HepG2 (cell line): ENCODE measurements around the gene RPS28. TPM values are rescaled to one million over a fixed set of nuclear protein-coding genes. Genes with fewer than 3 reads are reported as not detected.
A peak's percentile ranks its signal among the peaks of the same experiment; 100 is the strongest.

Experiments
- ATAC-seq: fragments of 200-7000 bp; cut with Tn5 transposase; 3 replicates; pipeline ENCODE4 v1.9.1; 2020; ENCODE audit warnings: mild to moderate bottlenecking, moderate library complexity
- BruUV-seq: library from RNA; stranded (reverse); fragments of 400-500 nt; replicated peaks from 2 replicates; lab custom pipeline; 2021; lab: Mats Ljungman, UMichigan
- CTCF ChIA-PET: fragments of 300-600 bp; formaldehyde crosslinking; extraction: SDS; loops from one replicate; lab custom pipeline; 2021; ENCODE audit warnings: low total read pairs, inconsistent platforms, low intra/inter-chr PET ratio; lab: Yijun Ruan, JAX
- POLR2A ChIA-PET: fragments of 350-600 bp; sonication (Branson Sonifier 250); formaldehyde crosslinking; loops from one replicate; lab custom pipeline; 2020; ENCODE audit warnings: antibody characterized with exemption, inconsistent platforms; lab: Yijun Ruan, JAX
- DNase-seq: peaks from one replicate; pipeline ENCODE4 v3.0.0-alpha.2; 2015; ENCODE audit warnings: low spot score
- FAIRE-seq: peaks from 3 replicates; lab custom pipeline; 2011; peaks lifted over from hg19 to GRCh38; lab: Jason Lieb, UNC
- H2AFZ ChIP-seq: one replicate; pipeline ENCODE4 v1.6.1; 2011; ENCODE audit warnings: low read length, inconsistent platforms
- H3K27ac ChIP-seq: fragments of 300-600 bp; 3 replicates; pipeline ENCODE4 v1.8.0; 2011; ENCODE audit warnings: mixed run types, mild to moderate bottlenecking, mixed read lengths, low read length, inconsistent platforms; ENCODE audit not compliant: insufficient read depth; ENCODE audit errors: extremely low read length
- H3K27me3 ChIP-seq, 2 experiments: fragments of 200-600 bp in 1 of 2; 2 replicates in 1 of 2; 3 replicates in 1 of 2; pipeline versions ENCODE4 v1.6.0 to v1.8.0; 2011; ENCODE audit warnings: low read length in 2 of 2, mild to moderate bottlenecking in 2 of 2, moderate library complexity in 2 of 2, inconsistent platforms in 1 of 2; ENCODE audit not compliant: insufficient read depth in 2 of 2, control insufficient read depth in 1 of 2
- H3K36me3 ChIP-seq, 2 experiments: fragments of 200-600 bp in 1 of 2; replicated peaks in 1 of 2; 2 replicates in 1 of 2; 3 replicates in 1 of 2; pipeline versions ENCODE4 v1.5.1 to v1.8.0; 2011; ENCODE audit warnings: low read length in 2 of 2, inconsistent platforms in 1 of 2; ENCODE audit not compliant: insufficient read depth in 2 of 2, control insufficient read depth in 1 of 2
- H3K4me1 ChIP-seq: 2 replicates; pipeline ENCODE4 v1.5.1; 2012; ENCODE audit warnings: low read length, inconsistent platforms; ENCODE audit not compliant: insufficient read depth
- H3K4me2 ChIP-seq: 2 replicates; pipeline ENCODE4 v1.6.0; 2011; ENCODE audit warnings: low read depth, low read length, inconsistent platforms
- H3K4me3 ChIP-seq, 3 experiments: fragments of 200-600 bp in 1 of 3; sonication (generic), shearing (Covaris generic) in 1 of 3; replicated peaks in 1 of 3; 2 replicates each; pipeline ENCODE4 v1.5.1; 2011 to 2016; ENCODE audit warnings: low read length in 3 of 3, inconsistent platforms in 2 of 3, low read depth in 2 of 3, mild to moderate bottlenecking in 2 of 3, control low read depth in 1 of 3, mixed read lengths in 1 of 3; ENCODE audit not compliant: insufficient read depth in 1 of 3
- H3K79me2 ChIP-seq: one replicate; pipeline ENCODE4 v1.6.1; 2011; ENCODE audit warnings: low read length, inconsistent platforms; ENCODE audit not compliant: insufficient read depth
- H3K9ac ChIP-seq: 2 replicates; pipeline ENCODE4 v1.6.0; 2011; ENCODE audit warnings: mild to moderate bottlenecking, low read depth, low read length, inconsistent platforms; ENCODE audit not compliant: insufficient read depth
- H3K9me3 ChIP-seq: 2 replicates; pipeline ENCODE4 v1.5.1; 2012; ENCODE audit warnings: mild to moderate bottlenecking, low read length
- H4K20me1 ChIP-seq: 2 replicates; pipeline ENCODE4 v1.6.0; 2011; ENCODE audit warnings: inconsistent platforms, mild to moderate bottlenecking, low read length, moderate library complexity; ENCODE audit not compliant: insufficient read depth
- GATAD1 ChIP-seq: IDR thresholded peaks from 2 replicates; pipeline ENCODE4 v1.6.1; 2016; ENCODE audit warnings: missing genetic modification reagents, missing compliant biosample characterization
- KAT8 ChIP-seq: IDR thresholded peaks from 2 replicates; pipeline ENCODE4 v1.6.1; 2016; ENCODE audit warnings: missing genetic modification reagents, missing compliant biosample characterization
- KMT2A ChIP-seq: sonication (generic); formaldehyde crosslinking; IDR thresholded peaks from 2 replicates; pipeline ENCODE4 v1.4.0; 2020; ENCODE audit warnings: missing genetic modification reagents
- LCORL ChIP-seq, 2 experiments: fragments of 450-650 bp in 1 of 2; sonication (generic) in 1 of 2; formaldehyde crosslinking in 1 of 2; IDR thresholded peaks; 2 replicates each; pipeline versions ENCODE4 v1.5.0 to v1.6.1; 2017 to 2020; ENCODE audit warnings: antibody characterized with exemption in 1 of 2, missing genetic modification reagents in 1 of 2
- RARA ChIP-seq: IDR thresholded peaks from 2 replicates; pipeline ENCODE4 v1.6.1; 2016; ENCODE audit warnings: missing genetic modification reagents, missing compliant biosample characterization
- ZMYM2 ChIP-seq: sonication (generic); formaldehyde crosslinking; IDR thresholded peaks from 2 replicates; pipeline ENCODE4 v1.8.0; 2022; ENCODE audit warnings: mild to moderate bottlenecking, missing genetic modification reagents
- ZMYM3 ChIP-seq: sonication (generic); formaldehyde crosslinking; IDR thresholded peaks from 2 replicates; pipeline ENCODE4 v1.5.1; 2020; ENCODE audit warnings: mild to moderate bottlenecking, missing genetic modification reagents
- ZNF484 ChIP-seq: sonication (generic); formaldehyde crosslinking; IDR thresholded peaks from 2 replicates; pipeline ENCODE4 v1.5.1; 2020; ENCODE audit warnings: mild to moderate bottlenecking, low read depth, missing genetic modification reagents, borderline replicate concordance
- ZNF605 ChIP-seq: sonication (generic); formaldehyde crosslinking; IDR thresholded peaks from 2 replicates; pipeline ENCODE4 v1.8.0; 2022; ENCODE audit warnings: mild to moderate bottlenecking, missing genetic modification reagents
- ZNF770 ChIP-seq: sonication (generic); formaldehyde crosslinking; IDR thresholded peaks from 2 replicates; pipeline ENCODE4 v1.5.0; 2020; ENCODE audit warnings: mild to moderate bottlenecking, missing genetic modification reagents
- WGBS: methylation state at CpG from one replicate; pipeline ENCODE4 v1.1.6; 2017; ENCODE audit warnings: low lambda C conversion rate; 5-methylcytosine and 5-hydroxymethylcytosine counted together
- in situ Hi-C: cut with HindIII; loops from 2 replicates; pipeline ENCODE4 v1.10.0; 2017; ENCODE audit warnings: low pct_unique_long_range_greater_than_20kb; ENCODE audit not compliant: extremely low pct_ligation_motif_present
- intact Hi-C: fragments of 100-400 bp; cut with micrococcal nuclease; formaldehyde crosslinking; loops from one replicate; pipeline ENCODE4 v1.10.0; 2022; ENCODE audit not compliant: unreplicated experiment
- polyA plus RNA-seq, 8 experiments: library from polyadenylated mRNA; depleted of rRNA in 3 of 8; stranded (reverse) in 7 of 8; unstranded in 1 of 8; fragments of >200 nt; fragmentation: Illumina TruSeq in 4 of 8; extraction: Trizol in 4 of 8; gene quantifications; 2 replicates each; pipeline versions ENCODE4 v1.2.1 to v1.2.3, GENCODE V29; 2011 to 2016; ENCODE audit warnings: low read depth in 4 of 8, missing spikeins in 1 of 8, mixed read lengths in 1 of 8; ENCODE audit not compliant: insufficient read depth in 1 of 8
- total RNA-seq, 5 experiments: library from RNA; depleted of rRNA; stranded (reverse); fragments of >200 nt; fragmentation: Illumina TruSeq; extraction: Trizol; gene quantifications; 2 replicates each; pipeline ENCODE4 v1.2.3, GENCODE V29; 2016; ENCODE audit warnings: low read depth in 1 of 5

RPS28 gene
- total and polyA plus RNA-seq, 2 of the 13 experiments (the other 11 are each of a cell fraction or from before 2014, with no cell fraction given), result 281 to 545 TPM

DNA sequence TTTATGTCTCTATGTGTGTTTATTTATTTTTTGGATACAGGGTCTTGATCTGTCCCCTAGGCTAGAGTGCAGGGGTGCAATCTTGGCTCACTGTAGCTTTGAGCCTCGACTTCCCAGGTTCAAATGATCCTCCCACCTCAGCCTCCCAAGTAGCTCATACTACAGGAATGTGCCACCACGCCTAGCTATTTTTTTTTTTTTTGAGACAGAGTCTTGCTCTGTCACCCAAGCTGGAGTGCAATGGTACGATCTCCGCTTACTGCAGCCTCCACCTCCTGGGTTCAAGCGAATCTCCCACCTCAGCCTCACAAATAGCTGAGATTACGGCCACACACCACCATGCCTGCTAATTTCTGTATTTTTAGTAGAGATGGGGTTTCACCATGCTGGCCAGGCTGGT is 37.7 kb downstream of the RPS28 start:
- H3K79me2 ChIP-seq, result no peaks in the 10 kb centered on the region
- H2AFZ ChIP-seq, result no peak overlapping the region
- POLR2A ChIA-PET, result interaction anchor here (0.9 to 2.6 kb wide), 2 partner anchors 15 to 18 kb away, joined by 3 to 8 read pairs; no protein-coding TSS in a partner anchor
- in situ Hi-C loops (no loop called here), intact Hi-C loops (loop anchor here (10.0 kb wide), 1 partner anchor 86 kb away; the partner anchor contains the start of gene HNRNPM)
- H3K4me3 ChIP-seq, result no peak overlapping the region
- H3K4me2 ChIP-seq, result no peak overlapping the region
- H3K9me3 ChIP-seq, result no peaks in the 10 kb centered on the region
- no peaks in the 10 kb centered on the region for H3K36me3 ChIP-seq
- ATAC-seq, result no peak
- TF ChIP-seq ZNF605 (CRISPR knock-in tag) (no peak), GATAD1 (CRISPR knock-in tag) (no peak), ZNF770 (CRISPR knock-in tag) (peak; percentile 26; the same call in 1 of the 2 replicates), ZNF484 (CRISPR knock-in tag) (no peak), KAT8 (CRISPR knock-in tag) (no peak)
- H3K27me3 ChIP-seq, result peaks cover 0 to 3% of the 10 kb centered on the region in 2 experiments; a peak in 1 of 5 replicates
- DNase-seq, result no peak
- no peak for FAIRE-seq
- 86% methylated on average over 6 of the region's 6 CpGs for WGBS
- peaks cover 78% of the 10 kb centered on the region for H3K4me1 ChIP-seq
- no peak overlapping the region for H3K9ac ChIP-seq
- CTCF ChIA-PET, result no interaction called here
- BruUV-seq, result no TSS peak
- H4K20me1 ChIP-seq, result no peaks in the 10 kb centered on the region
- no peak overlapping the region for H3K27ac ChIP-seq

DNA sequence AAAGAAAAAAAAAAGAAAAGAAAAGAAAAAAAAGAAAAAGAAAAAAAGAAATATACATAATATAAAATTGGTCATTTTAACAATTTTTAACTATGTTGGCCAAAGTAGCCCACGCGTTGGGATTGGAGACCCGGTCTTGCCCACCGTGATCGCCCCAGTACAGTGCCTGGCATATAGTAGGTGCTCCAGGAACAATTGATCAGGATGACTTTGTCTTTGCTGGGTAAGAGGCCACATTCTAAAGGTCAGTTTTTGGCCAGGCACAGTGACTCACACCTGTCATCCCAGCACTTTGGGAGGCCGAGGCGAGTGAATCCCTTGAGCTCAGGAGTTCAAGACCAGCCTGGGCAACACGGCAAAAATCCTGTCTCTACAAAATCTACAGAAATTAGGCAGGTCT is 38.9 kb downstream of the RPS28 start:
- no peak overlapping the region for H3K9ac ChIP-seq
- no peak for DNase-seq
- in situ Hi-C loops, result no loop called here
- H3K4me2 ChIP-seq, result no peak overlapping the region
- no peak overlapping the region for H3K27ac ChIP-seq
- H3K36me3 ChIP-seq, result no peaks in the 10 kb centered on the region
- no peak for FAIRE-seq
- BruUV-seq, result no TSS peak
- POLR2A ChIA-PET, result interaction anchor here (0.7 kb wide), 1 partner anchor 31 kb away, joined by 3 read pairs; no protein-coding TSS in a partner anchor
- TF ChIP-seq KMT2A (no peak), RARA (CRISPR knock-in tag) (0 out of 2 replicates have a peak, but pooled peaks have one; percentile 20), ZMYM2 (CRISPR knock-in tag) (peak; percentile 29; the same call in 1 of the 2 replicates), LCORL (IDR thresholded peaks at IDR 0.05) (peak; percentile 49; the same call in 1 of the 2 replicates), LCORL (CRISPR knock-in tag; IDR thresholded peaks at IDR 0.05) (peak; percentile 46; the same call in 1 of the 2 replicates), ZMYM3 (CRISPR knock-in tag) (peak; percentile 23; the same call in 1 of the 2 replicates)
- TF ChIP-seq, all 625 proteins: peak for 4
- H4K20me1 ChIP-seq, result no peaks in the 10 kb centered on the region
- H2AFZ ChIP-seq, result no peak overlapping the region
- WGBS, result 65% methylated on average over 6 of the region's 8 CpGs
- H3K4me1 ChIP-seq, result peaks cover 66% of the 10 kb centered on the region
- H3K27me3 ChIP-seq, result peaks cover 0 to 3% of the 10 kb centered on the region in 2 experiments; a peak in 1 of 5 replicates
- CTCF ChIA-PET, result no interaction called here
- no peaks in the 10 kb centered on the region for H3K9me3 ChIP-seq
- no peaks in the 10 kb centered on the region for H3K79me2 ChIP-seq
- intact Hi-C loops, result no loop called here
- no peak overlapping the region for H3K4me3 ChIP-seq
- ATAC-seq, result no peak
